Nasal cavity respiratory epithelium epithelial cell of viscerocranial mucosa (primary cell): ENCODE measurements around the gene DNAH12. TPM values are rescaled to one million over a fixed set of nuclear protein-coding genes. Genes with fewer than 3 reads are reported as not detected.

Source experiments
- total RNA-seq: library from RNA; depleted of rRNA; stranded (reverse); fragments of >200 nt; gene quantifications from 2 replicates; pipeline ENCODE4 v1.2.3, GENCODE V29; 2014

Gene DNAH12, protein sequence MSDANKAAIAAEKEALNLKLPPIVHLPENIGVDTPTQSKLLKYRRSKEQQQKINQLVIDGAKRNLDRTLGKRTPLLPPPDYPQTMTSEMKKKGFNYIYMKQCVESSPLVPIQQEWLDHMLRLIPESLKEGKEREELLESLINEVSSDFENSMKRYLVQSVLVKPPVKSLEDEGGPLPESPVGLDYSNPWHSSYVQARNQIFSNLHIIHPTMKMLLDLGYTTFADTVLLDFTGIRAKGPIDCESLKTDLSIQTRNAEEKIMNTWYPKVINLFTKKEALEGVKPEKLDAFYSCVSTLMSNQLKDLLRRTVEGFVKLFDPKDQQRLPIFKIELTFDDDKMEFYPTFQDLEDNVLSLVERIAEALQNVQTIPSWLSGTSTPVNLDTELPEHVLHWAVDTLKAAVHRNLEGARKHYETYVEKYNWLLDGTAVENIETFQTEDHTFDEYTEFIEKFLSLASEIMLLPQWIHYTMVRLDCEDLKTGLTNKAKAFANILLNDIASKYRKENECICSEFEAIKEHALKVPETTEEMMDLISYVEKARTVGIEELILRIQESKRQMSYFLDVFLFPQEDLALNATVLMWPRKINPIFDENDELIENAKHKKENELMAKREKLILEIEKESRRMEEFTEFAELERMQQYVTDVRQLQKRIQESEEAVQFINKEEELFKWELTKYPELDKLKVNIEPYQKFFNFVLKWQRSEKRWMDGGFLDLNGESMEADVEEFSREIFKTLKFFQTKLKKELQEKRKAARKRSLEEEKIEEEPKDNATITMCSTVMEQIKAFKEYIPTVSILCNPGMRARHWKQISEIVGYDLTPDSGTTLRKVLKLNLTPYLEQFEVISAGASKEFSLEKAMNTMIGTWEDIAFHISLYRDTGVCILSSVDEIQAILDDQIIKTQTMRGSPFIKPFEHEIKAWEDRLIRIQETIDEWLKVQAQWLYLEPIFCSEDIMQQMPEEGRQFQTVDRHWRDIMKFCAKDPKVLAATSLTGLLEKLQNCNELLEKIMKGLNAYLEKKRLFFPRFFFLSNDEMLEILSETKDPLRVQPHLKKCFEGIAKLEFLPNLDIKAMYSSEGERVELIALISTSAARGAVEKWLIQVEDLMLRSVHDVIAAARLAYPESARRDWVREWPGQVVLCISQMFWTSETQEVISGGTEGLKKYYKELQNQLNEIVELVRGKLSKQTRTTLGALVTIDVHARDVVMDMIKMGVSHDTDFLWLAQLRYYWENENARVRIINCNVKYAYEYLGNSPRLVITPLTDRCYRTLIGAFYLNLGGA (N-terminal part only)
- total RNA-seq = under 0.01 and 0.21 TPM in 2 replicates

DNA sequence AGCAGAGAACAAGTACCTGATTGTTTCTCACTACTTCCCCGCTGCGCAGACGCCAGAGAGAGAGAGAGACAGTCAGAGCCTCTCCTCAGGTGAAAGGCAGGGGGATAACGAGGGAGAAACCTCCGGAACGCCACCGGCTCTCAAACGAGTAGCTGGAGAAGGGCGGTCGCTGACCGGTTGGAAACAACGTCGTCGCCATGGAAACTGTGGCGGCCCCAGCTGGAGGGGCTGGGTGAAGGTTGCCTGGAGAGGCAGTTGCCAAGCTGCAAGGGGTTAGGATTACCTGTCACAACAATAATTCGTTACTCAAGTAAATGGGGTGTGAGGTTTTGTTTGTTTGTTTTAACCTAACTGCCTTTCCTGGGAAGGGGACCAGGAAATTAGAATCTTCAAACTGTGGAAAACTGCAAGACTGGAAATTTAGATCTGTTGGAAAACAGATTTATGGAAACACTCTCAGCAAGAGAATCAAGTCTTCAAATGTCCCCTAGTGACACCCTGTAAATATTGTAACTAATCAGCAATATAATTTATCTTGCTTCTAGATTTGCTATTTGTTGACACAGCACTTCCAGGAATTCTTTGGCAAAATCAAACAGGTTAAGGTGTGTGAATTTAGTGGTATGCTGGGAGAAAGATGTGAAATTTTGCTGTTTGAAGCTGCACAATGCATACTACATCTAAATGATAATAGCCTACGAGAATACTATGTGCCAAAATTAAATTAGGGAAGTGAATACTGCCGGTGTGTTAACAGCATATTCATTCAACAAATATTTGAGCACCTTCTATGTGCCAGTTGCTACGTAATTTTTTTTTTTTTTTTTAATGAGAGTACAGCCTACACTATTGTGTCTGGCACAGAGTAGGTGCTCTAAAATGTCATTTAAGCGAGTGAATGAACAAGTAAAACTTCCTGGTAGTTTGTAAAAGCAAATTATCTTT, at the start of gene DNAH12:
Gene DNAH12, minus strand, starts transcription at position 164 of the 945 bp plus-strand sequence. CDS start 1,474 bp downstream, outside the sequence.

DNA sequence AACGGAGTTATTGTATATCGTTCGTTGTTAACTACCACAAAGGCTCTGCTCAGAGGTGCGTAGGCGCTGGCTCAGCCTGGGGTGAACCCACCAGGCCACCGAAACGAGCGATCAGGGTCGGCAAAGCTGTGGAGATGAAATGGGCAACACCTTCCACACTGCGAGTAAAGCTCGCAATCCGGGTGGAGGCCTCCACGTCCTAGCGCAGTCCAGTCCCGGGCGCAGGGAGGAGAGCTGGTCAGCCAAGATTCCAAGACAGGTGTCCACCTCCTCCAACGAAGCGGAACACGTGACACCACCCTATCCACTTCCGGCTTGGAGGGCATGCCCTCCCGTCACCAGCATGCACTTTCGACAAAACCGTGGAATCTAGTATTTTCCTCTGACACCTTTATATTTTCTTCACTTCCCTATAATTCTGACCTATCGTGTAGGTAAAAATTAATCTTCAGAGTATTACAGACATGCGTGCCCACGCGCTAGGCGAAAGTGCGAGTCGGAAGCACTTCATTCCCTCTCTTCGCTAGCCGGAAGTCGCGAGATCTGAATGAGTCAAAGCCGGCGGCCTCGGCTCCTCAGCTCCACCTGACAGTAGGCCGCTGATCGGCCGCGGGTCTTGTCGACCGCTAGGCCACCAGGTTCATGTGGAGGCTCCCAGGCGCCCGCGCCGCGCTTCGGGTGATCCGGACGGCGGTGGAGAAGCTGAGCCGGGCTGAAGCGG, 11.8 kb upstream of the DNAH12 start, which contains the start of gene PDE12:
Gene PDE12, plus strand, starts transcription at position 537 of the 721 bp plus-strand sequence. Its CDS starts 106 bp downstream, at position 643.

DNA sequence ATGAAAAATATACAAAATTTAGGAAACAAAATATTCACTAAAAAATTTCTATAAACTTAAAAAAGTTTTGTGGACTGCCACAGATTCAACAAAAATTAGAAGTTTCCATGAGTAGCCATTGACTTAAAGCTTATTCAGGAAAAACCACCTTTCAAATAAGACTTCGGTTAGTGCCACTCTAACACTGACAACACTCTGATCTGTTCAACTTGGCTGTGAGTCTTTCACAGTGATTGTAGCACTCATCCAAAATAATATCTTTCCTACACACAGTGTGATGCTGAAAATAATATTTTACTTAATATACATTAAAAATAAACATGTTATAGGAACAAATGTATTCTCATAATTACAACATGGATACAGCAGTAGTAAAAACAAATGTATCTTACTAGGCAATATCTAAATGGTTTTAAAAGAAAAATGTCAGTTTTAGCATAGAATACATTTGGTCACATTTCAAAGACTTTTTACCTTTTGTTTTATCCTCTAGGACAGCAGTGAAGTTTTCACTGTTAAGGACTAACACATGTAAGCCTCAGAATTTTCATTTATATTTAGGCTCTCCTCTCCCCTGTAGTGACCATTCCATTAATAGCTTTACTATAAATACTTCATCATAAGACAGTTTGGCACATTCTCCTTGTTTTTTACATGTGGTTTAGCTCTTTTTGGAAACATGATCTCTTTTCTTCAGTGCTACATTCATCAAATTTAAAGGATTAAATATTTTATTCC, 251.8 kb downstream of the DNAH12 start, which contains the start of gene ASB14:
Gene ASB14, minus strand, starts transcription at position 527 of the 738 bp plus-strand sequence. CDS start 652 bp downstream, outside the sequence.

Other genes starting within 250 kb of the DNAH12 start
- 15.7 and 26.8 TPM in 2 replicates for gene PDE12, start 11.9 kb upstream of the DNAH12 start, total RNA-seq
- gene ARF4, start 53.0 kb upstream of the DNAH12 start, total RNA-seq = 123 and 130 TPM in 2 replicates
- 33.5 and 34.9 TPM in 2 replicates for gene DENND6A, start 148.7 kb upstream of the DNAH12 start, total RNA-seq
- 81.0 and 144 TPM in 2 replicates for gene SLMAP, start 212.0 kb upstream of the DNAH12 start, total RNA-seq